GM08714 (cell line): ENCODE results near the gene IFITM10.

Experiments
- H3K4me3 ChIP-seq: fragments of 200-500 bp; sonication (Bioruptor generic); 2 replicates; pipeline ENCODE4 v1.5.1; 2014; ENCODE audit warnings: mild to moderate bottlenecking, low read length, inconsistent platforms
- ZNF274 ChIP-seq: IDR thresholded peaks from 2 replicates; pipeline ENCODE4 v1.6.1; 2012; ENCODE audit warnings: mild to moderate bottlenecking, low read depth, low read length

Gene IFITM10

GRCh38 chr11:1762537-1763302, 12.3 kb upstream of the IFITM10 start:
- TF ChIP-seq ZNF274: no peak

GRCh38 chr11:1761857-1762536, 11.6 kb upstream of the IFITM10 start:
- no peak for TF ChIP-seq ZNF274
- H3K4me3 ChIP-seq: no peak overlapping the region

More at GRCh38 chr11:1762537-1763302, 12.3 kb upstream of the IFITM10 start:
- peak overlapping the region; percentile 87 for H3K4me3 ChIP-seq

- no peak for TF ChIP-seq ZNF274
- H3K4me3 ChIP-seq: no peak overlapping the region
These were observed 10.9 kb upstream of the IFITM10 start for GRCh38 chr11:1761110-1761856.

- TF ChIP-seq ZNF274: no peak
- no peak overlapping the region for H3K4me3 ChIP-seq
These were observed 10.1 kb upstream of the IFITM10 start for GRCh38 chr11:1760351-1761109.

GRCh38 chr11:1759851-1760220, 9.4 kb upstream of the IFITM10 start:
- no peak for TF ChIP-seq ZNF274
- H3K4me3 ChIP-seq: no peak overlapping the region

- no peak overlapping the region for H3K4me3 ChIP-seq
- TF ChIP-seq ZNF274: no peak
These were observed 8.9 kb upstream of the IFITM10 start for GRCh38 chr11:1759151-1759850.

- no peak for TF ChIP-seq ZNF274
- no peak overlapping the region for H3K4me3 ChIP-seq
These were observed 8.3 kb upstream of the IFITM10 start for GRCh38 chr11:1758611-1759150.

- no peak for TF ChIP-seq ZNF274
These were observed 7.6 kb upstream of the IFITM10 start for GRCh38 chr11:1757861-1758610.

GRCh38 chr11:1756791-1757771, 6.7 kb upstream of the IFITM10 start:
- TF ChIP-seq ZNF274: no peak
- H3K4me3 ChIP-seq: no peak overlapping the region

More at GRCh38 chr11:1757861-1758610, 7.6 kb upstream of the IFITM10 start:
- H3K4me3 ChIP-seq: no peak overlapping the region

GRCh38 chr11:1755692-1756561, 5.5 kb upstream of the IFITM10 start:
- no peak for TF ChIP-seq ZNF274
- H3K4me3 ChIP-seq: no peak overlapping the region

- TF ChIP-seq ZNF274: no peak
- no peak overlapping the region for H3K4me3 ChIP-seq
These were observed 4.9 kb upstream of the IFITM10 start for GRCh38 chr11:1755344-1755691.
